GM23338 (cell line): ENCODE results near the gene KLC3.

ENCODE experiments used
- CREB1 ChIP-seq: fragments of 250-450 bp; sonication (Bioruptor Pico); IDR thresholded peaks from 2 replicates; pipeline ENCODE4 v1.5.0; 2020; ENCODE audit warnings: low read depth, mild to moderate bottlenecking, moderate library complexity
- CTCF ChIP-seq, 2 experiments: fragments of 200-600 bp in 1 of 2; sonication (generic) in 1 of 2; conservative IDR thresholded peaks; 2 replicates each; pipeline versions ENCODE4 v1.5.1 to v1.6.1; 2016 to 2017; ENCODE audit warnings: antibody characterized with exemption in 2 of 2, low read depth in 2 of 2, mild to moderate bottlenecking in 2 of 2, moderate library complexity in 1 of 2
- EZH2 ChIP-seq: fragments of 200-600 bp; sonication (generic); IDR thresholded peaks from one replicate; pipeline ENCODE4 v1.8.0; 2017; ENCODE audit warnings: antibody characterized with exemption, mild to moderate bottlenecking, low read depth; ENCODE audit not compliant: unreplicated experiment
- EZH2phosphoT487 ChIP-seq: fragments of 200-600 bp; sonication (generic); IDR thresholded peaks from one replicate; pipeline ENCODE4 v1.8.1; 2018; ENCODE audit warnings: antibody characterized with exemption; ENCODE audit not compliant: unreplicated experiment
- JUNB ChIP-seq: IDR thresholded peaks from one replicate; pipeline ENCODE4 v1.6.1; 2016; ENCODE audit warnings: antibody characterized with exemption; ENCODE audit not compliant: unreplicated experiment
- NANOG ChIP-seq: IDR thresholded peaks from 2 replicates; pipeline ENCODE4 v1.6.1; 2016; ENCODE audit warnings: antibody characterized with exemption, borderline replicate concordance
- POLR2AphosphoS5 ChIP-seq: IDR thresholded peaks from 2 replicates; pipeline ENCODE4 v1.6.1; 2016; ENCODE audit warnings: antibody characterized with exemption, low read depth
- TF ChIP-seq, protein P1 (sequence below): IDR thresholded peaks from one replicate; pipeline ENCODE4 v1.6.1; 2018; ENCODE audit warnings: antibody characterized with exemption; ENCODE audit not compliant: unreplicated experiment
- TF ChIP-seq, protein P2 (sequence below): IDR thresholded peaks from 2 replicates; pipeline ENCODE4 v1.6.1; 2016; ENCODE audit warnings: antibody characterized with exemption

DNA sequence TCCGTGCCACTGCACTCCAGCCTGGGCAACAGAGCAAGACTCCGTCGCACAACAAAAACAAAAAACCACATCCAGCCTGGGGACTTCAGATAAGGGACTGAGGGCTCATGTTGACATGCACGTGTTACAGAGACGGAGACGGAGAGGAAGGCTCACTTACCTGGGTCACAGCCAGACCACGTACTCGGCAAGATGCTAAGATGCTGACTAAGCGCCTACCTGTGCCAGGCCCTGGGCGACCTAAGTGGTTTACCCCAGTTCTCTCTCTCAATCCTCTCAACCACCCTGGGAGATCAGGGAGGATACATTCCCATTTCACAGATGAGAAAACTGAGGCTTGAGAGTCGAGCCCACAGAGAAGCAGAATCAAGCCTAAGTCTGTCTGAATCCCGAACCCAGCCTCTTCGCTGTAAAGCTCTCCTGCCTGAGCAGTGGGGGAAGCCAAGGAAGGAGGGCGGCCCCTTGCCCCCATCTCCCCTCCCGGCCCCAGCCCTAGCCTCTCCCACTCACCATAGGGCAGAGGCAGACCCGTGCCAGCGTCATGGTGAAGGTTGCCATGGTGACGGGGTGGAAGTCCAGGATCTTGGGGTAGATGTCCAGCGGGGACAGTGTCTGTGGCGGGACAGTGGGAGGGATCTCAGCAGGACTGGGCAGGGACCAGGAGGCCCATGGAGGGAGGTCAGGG, 16.4 kb downstream of the KLC3 start:
- TF ChIP-seq, protein P1, sequence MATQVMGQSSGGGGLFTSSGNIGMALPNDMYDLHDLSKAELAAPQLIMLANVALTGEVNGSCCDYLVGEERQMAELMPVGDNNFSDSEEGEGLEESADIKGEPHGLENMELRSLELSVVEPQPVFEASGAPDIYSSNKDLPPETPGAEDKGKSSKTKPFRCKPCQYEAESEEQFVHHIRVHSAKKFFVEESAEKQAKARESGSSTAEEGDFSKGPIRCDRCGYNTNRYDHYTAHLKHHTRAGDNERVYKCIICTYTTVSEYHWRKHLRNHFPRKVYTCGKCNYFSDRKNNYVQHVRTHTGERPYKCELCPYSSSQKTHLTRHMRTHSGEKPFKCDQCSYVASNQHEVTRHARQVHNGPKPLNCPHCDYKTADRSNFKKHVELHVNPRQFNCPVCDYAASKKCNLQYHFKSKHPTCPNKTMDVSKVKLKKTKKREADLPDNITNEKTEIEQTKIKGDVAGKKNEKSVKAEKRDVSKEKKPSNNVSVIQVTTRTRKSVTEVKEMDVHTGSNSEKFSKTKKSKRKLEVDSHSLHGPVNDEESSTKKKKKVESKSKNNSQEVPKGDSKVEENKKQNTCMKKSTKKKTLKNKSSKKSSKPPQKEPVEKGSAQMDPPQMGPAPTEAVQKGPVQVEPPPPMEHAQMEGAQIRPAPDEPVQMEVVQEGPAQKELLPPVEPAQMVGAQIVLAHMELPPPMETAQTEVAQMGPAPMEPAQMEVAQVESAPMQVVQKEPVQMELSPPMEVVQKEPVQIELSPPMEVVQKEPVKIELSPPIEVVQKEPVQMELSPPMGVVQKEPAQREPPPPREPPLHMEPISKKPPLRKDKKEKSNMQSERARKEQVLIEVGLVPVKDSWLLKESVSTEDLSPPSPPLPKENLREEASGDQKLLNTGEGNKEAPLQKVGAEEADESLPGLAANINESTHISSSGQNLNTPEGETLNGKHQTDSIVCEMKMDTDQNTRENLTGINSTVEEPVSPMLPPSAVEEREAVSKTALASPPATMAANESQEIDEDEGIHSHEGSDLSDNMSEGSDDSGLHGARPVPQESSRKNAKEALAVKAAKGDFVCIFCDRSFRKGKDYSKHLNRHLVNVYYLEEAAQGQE = no peak
- TF ChIP-seq CTCF (conservative IDR thresholded peaks at IDR 0.05; ENCODE audit: low read depth in 2 of 2) = no peak
- TF ChIP-seq, protein P2, sequence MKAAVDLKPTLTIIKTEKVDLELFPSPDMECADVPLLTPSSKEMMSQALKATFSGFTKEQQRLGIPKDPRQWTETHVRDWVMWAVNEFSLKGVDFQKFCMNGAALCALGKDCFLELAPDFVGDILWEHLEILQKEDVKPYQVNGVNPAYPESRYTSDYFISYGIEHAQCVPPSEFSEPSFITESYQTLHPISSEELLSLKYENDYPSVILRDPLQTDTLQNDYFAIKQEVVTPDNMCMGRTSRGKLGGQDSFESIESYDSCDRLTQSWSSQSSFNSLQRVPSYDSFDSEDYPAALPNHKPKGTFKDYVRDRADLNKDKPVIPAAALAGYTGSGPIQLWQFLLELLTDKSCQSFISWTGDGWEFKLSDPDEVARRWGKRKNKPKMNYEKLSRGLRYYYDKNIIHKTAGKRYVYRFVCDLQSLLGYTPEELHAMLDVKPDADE = no peak
- no peak for TF ChIP-seq JUNB
- TF ChIP-seq POLR2AphosphoS5 = no peak
- no peak for TF ChIP-seq EZH2
- TF ChIP-seq EZH2phosphoT487 = no peak
- TF ChIP-seq CREB1 = no peak
- no peak for TF ChIP-seq NANOG
